HEK293 (cell line): Measurements from ENCODE around the gene MINAR2.

ENCODE experiments used
- CTCF ChIA-PET: fragments of 350-600 bp; formaldehyde crosslinking; extraction: SDS; loops from one replicate; lab custom pipeline; 2021; ENCODE audit warnings: antibody characterized with exemption; lab: Yijun Ruan, JAX
- POLR2A ChIA-PET: fragments of 300-600 bp; formaldehyde crosslinking; extraction: SDS; loops from one replicate; lab custom pipeline; 2020; ENCODE audit warnings: antibody characterized with exemption, inconsistent platforms; lab: Yijun Ruan, JAX
- H3K27ac ChIP-seq: fragments of 200-500 bp; sonication (Bioruptor generic); 2 replicates; pipeline ENCODE4 v1.5.1; 2014; ENCODE audit warnings: low read depth, low read length, control low read depth, inconsistent platforms; ENCODE audit errors: extremely low read depth
- H3K36me3 ChIP-seq, 2 experiments: fragments of 200-500 bp in 1 of 2; sonication (Bioruptor generic) in 1 of 2; 1 replicate in 1 of 2; 2 replicates in 1 of 2; pipeline ENCODE4 v1.5.1; 2014 to 2017; ENCODE audit warnings: inconsistent platforms in 2 of 2, low read length in 2 of 2; ENCODE audit not compliant: control insufficient read depth in 2 of 2, insufficient read depth in 1 of 2
- H3K4me1 ChIP-seq: fragments of 200-500 bp; sonication (Bioruptor generic); 2 replicates; pipeline ENCODE4 v1.5.1; 2014; ENCODE audit warnings: mild to moderate bottlenecking, low read length, inconsistent platforms; ENCODE audit not compliant: control insufficient read depth, insufficient read depth
- H3K4me3 ChIP-seq: 2 replicates; pipeline ENCODE4 v1.5.1; 2011; ENCODE audit warnings: low read depth, mild to moderate bottlenecking, control low read depth, low read length, moderate library complexity
- H3K9me3 ChIP-seq: fragments of 200-500 bp; sonication (Bioruptor generic); 2 replicates; pipeline ENCODE4 v1.5.1; 2014; ENCODE audit warnings: low read depth, low read length, inconsistent platforms; ENCODE audit not compliant: control insufficient read depth, insufficient read depth
- KLF9 ChIP-seq: fragments of 450-650 bp; formaldehyde crosslinking; IDR thresholded peaks from 2 replicates; pipeline ENCODE4 v1.5.1; 2016; ENCODE audit warnings: missing biosample characterization, missing genetic modification characterization, low read depth

MINAR2 gene

DNA sequence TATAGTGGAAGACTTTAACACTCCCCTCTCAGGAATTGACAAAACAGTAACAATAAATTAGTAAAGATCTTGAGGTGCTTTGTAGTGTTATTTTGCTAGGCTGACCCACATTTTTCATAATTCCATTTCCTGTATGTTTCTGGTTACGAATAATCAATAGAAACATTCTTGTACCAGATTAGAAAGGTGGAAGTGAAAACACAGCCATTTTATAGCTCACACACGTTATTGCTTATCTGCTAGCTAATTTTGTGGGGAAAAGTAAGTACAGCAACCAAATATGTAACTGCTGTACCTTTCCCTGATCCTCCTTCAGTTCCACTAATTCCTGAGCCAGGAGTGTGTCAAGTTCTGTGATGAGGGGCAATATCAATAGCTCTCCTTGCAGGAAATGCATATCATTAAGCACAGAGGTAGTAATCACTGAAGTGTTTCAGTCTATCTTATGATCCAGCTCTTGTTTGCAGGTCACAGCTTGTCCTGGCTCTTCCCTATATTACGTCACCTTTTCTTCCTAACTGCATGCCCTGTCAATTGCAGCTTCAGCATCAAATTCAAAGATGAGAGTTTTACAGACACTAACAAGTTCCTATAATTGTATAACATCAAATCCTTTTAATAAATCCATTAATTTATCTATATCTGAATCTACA lies 59.4 kb downstream of the MINAR2 start:
- TF ChIP-seq KLF9, result no peak
- CTCF ChIA-PET, result interaction anchor here (0.8 kb wide), 1 partner anchor 27 kb away, joined by 5 read pairs; no protein-coding TSS in a partner anchor
- POLR2A ChIA-PET, result no interaction called here

More for the DNA sequence above, 59.4 kb downstream of the MINAR2 start:
- Histone ChIP-seq H3K4me3 (no peak overlapping the region), H3K9me3 (no peaks in the 10 kb centered on the region), H3K27ac (no peak overlapping the region), H3K36me3 (no peaks in the 10 kb centered on the region), H3K4me1 (no peaks in the 10 kb centered on the region)
